HG02981 (cell line): ENCODE results near the gene CXCR5.
A peak's percentile ranks its signal among the peaks of the same experiment; 100 is the strongest.

Experiments
- ATAC-seq: cut with Tn5 transposase; IDR thresholded peaks from one replicate; pipeline ENCODE4 v1.9.1; 2021; ENCODE audit warnings: mild to moderate bottlenecking, moderate library complexity; ENCODE audit not compliant: unreplicated experiment

Gene CXCR5

GRCh38 chr11:118873804-118874203 lies 9.9 kb upstream of the CXCR5 start:
- no peak for ATAC-seq

DNA sequence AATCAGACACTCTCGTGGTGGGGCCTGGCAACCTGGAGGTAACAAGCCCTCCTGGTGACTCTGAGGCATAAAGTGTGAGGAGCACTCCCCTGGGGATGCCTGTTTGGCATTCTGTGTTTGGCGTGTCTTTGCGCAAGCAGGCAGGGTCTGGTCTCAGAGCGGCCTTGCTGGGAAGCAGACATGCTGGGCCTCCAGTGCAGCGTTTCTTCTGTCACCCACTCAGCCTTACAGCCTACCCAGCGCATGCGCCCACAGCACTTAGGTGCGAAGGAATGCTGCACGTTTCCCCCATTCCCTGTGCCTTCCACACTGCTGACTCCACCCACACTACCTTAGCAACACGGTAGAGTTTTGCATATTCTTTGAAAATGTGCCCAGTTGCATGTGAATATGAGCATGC lies 7.4 kb upstream of the CXCR5 start:
- no peak for ATAC-seq

- ATAC-seq: no peak
Observed at GRCh38 chr11:118877487-118878162, 6.1 kb upstream of the CXCR5 start.

DNA sequence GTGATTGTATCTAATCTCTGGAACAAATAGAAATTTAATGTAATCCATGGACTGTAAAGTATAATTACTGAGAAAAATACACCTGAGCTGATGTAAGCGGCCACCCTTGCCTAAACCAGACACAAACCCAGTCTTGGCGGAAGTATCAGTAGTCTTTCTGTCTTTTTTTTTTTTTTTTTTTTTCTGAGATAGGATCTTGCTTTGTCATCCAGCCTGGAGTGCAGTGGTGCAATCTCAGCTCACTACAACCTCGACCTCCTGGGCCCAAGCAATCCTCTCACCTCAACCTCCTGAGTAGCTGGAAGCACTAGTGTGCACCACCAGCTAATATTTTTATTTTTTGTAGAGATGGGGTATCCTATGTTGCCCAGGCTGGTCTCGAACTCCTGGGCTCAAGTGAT lies 5.5 kb upstream of the CXCR5 start:
- no peak for ATAC-seq

DNA sequence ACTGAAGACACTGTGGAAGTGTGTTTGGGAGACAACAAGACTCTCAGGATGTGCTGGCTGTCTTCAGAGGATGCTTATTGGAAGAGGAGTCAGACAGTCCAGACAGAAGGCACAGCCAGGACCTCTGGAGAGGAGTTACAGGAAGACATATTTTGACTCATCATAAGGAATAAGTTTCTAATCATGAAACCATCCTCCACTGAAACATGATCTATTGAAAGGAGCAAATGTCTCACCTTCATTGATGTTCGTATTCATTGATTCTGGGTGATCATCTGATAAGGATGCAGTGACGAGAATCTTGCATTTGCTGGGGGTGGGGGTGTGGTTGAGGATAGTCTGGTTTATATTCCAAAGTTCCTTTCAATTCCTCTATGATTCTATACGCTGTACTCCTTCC lies 2.5 kb upstream of the CXCR5 start:
- no peak for ATAC-seq

DNA sequence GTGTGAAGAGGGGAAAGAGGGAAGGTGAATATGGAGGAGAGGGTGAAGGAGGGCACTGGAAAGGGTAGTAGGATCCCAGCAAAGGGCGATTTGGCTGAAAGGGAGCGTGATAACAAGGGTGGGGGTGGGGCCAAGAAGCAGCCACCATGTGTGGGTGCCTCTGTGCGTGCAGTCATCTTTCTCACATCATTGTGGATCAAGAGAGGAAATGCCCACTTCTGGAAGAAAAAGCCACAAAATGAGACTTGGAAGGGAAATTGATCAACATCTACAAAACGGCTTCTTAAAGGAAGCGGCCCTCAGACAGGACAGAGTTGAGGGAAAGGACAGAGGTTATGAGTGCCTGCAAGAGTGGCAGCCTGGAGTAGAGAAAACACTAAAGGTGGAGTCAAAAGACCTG lies 1.2 kb upstream of the CXCR5 start:
- ATAC-seq: no peak

DNA sequence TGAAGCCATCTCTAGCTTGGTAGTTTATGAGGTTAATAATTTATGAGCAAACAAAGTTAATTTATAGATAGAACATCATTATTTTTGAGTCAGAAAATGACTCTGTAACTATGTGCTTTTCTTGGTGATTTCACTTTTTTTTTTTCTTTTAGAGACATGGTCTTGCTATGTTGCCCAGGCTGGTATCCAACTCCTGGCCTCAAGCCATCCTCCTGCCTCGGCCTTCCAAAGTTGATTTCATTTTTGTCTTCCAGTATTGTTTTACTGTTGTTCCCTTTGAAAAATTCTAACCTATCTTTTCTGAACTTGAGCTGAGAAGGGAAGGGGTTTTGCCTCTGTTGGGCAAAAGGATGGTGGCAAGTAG lies 706 bp upstream of the CXCR5 start:
- ATAC-seq: no peak

DNA sequence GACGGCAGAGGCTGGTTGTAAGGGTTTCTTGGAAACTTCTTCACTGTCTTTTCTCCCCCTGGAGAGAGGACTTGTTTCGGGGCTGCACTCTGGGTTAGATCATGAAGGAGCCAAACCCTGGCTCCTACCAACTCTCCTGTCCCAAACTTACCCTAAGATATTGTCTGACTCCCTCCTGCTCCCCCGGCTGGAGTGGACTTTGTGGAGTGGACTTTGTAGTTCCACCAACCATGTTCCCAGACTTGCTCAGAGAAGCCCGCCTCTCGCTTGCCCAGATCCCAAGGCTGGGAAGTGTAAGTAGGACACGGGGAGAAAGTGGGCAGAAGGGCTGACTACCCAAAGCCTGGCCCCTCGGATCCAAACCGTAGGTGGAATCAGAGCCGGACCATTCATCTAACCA lies 1.2 kb downstream of the CXCR5 start:
- ATAC-seq: no peak

DNA sequence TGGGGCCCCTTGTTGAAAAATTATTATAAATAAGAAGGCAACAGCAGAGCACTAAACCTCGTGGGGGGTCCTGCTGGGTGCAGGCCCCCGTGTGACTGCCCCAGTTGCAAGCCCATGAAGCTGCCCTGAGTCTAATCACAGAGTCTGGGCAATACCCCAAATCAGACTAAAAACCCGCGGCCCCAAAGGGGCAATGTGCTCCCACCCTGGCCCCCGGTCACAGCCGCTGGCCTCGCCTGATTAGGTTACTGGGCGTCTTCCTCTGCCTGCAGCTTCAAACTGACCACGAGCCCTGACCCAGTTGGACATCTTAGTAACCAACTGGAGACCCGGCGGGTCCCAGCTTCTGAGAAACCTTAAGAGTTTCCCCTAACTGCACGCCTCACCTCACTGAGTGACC lies 1.6 kb downstream of the CXCR5 start:
- ATAC-seq: no peak

GRCh38 chr11:118885831-118886565 lies 2.3 kb downstream of the CXCR5 start:
- no peak for ATAC-seq

GRCh38 chr11:118886681-118887111 lies 3.0 kb downstream of the CXCR5 start:
- no peak for ATAC-seq

- no peak for ATAC-seq
Observed at GRCh38 chr11:118887206-118887605, 3.5 kb downstream of the CXCR5 start.

DNA sequence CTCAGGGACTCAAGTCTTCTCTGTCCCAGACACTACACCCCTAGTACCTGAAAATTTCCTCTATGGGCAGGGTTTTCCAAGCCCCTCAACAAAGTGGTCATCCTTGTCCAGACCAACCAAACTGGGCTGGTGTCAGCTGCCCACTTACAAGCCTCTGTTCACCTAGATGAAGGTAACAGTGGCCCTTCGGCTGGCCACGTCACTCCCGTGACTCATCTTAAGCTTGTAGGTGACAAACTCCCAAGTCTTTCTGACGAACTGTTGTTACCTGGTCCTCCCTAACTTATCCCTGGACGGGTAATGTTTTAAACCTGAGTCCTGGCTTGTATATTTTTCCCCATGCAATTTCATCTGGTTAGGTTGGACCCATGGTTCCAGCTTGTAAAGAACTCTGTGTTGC lies 4.7 kb downstream of the CXCR5 start:
- ATAC-seq: no peak

DNA sequence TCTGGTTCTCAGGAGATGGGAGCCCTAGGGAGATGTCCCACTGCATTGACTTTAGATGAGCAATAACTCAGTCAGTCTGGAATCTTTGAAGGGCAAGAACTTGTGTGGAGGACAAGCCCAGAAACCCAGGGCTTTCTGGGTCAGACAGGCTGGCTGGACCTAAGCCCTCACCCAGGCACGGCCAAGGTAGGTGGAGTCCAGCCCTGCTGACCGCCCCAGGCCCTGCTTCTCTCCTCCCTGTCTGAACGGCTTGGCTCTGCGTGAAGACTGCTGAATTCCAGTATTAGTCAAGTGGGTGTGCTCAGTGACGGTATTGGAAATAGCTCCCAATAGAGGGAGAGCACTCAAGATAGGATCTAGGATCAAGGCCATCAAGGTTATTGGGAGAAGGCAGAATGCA lies 6.1 kb downstream of the CXCR5 start:
- no peak for ATAC-seq

- ATAC-seq: no peak
Observed at GRCh38 chr11:118892514-118892913, 8.8 kb downstream of the CXCR5 start.

DNA sequence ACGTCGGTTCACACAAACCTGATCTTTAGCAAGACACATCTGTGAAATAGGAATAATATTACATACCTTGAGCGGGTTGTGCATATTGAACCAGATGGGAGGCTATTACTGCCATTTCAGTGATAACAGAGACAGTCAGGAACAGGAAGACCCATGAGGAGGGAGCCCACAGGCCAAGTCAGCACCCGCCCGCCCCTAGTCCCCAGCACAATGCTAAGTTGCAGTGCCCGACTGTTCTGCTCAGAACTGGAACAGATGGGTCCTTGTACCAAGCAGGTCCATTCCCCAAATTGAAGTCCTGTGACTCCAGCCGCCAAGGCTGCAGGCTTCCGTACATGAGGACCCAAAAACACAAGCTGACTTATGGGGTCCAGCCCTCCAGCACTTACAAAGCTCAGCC lies 9.3 kb downstream of the CXCR5 start:
- no peak for ATAC-seq

GRCh38 chr11:118893662-118894061 lies 10.0 kb downstream of the CXCR5 start:
- no peak for ATAC-seq

GRCh38 chr11:118894192-118894591 lies 10.5 kb downstream of the CXCR5 start:
- ATAC-seq: no peak

- ATAC-seq: peak; percentile 66
Observed at GRCh38 chr11:118895093-118896039, 11.7 kb downstream of the CXCR5 start.

DNA sequence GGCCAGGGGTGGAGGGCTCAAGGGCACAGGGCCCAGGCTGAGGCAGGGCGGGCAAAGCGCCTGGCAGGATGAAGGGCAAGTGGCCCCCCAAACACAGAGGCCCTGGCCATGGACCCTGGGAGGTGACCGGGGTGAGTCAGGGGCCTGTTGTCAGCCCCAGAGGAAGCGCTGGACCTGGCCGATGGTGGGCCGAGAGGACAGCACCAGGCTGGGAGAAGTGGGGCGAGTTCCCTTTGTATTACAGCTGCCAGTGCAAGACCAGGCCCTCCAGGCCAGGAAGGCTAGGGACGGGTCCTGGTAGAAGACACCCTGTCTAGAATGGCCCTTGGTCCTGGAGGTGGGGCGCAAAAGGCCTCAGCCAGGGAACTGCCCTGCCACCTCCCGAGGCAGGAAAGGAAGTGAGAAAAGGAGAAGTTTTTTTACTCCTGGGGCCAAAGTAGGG lies 12.8 kb downstream of the CXCR5 start:
- ATAC-seq: no peak

DNA sequence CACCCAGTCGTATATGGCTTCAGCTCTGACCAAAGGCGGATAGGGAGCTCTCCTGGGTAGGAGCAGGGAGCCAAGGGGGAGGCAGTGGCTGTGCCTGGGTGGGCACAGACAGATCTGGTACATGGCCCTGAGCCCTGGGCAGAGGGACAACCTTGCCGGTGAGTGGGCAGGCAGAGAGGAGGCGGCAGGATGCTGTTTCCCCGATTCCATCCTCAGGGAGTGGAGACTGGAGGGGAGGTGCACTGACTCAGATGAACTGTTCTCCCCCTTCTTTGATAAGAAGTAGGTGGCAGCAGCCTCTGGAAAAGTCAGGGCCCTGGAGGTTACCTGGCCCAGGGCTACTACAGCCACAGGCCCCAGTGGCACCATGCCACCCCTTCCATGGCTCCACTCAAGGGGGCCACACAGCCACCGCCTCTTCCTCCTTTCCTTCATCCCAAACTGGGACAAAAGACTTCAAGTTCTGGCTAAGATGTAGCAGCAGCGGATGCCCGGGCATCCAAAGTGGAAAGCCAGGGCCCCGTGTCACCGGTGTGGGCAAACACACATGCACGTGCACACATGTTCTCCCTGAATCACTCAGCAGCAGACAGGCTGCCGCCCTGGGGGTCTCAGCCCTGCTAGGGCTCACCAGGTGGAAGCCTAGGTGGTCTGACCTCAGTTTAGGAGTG lies 13.4 kb downstream of the CXCR5 start:
- no peak for ATAC-seq
